H9 (cell line): ENCODE measurements around the gene DTNB. TPM values are rescaled to one million over a fixed set of nuclear protein-coding genes. Genes with fewer than 3 reads are reported as not detected.

Experiments
- DNase-seq: peaks from one replicate; pipeline ENCODE4 v3.0.0-alpha.2; 2017
- H2AFZ ChIP-seq: one replicate; pipeline ENCODE4 v1.6.1; 2013; ENCODE audit warnings: mild to moderate bottlenecking, low read length, control low read depth, moderate library complexity
- H2AK5ac ChIP-seq: 2 replicates; pipeline ENCODE4 v1.6.1; 2013; ENCODE audit warnings: low read length, control low read depth, mixed read lengths; ENCODE audit not compliant: insufficient read length
- H2BK120ac ChIP-seq: one replicate; pipeline ENCODE4 v1.6.1; 2013; ENCODE audit warnings: low read depth, mild to moderate bottlenecking, low read length, control low read depth, inconsistent platforms; ENCODE audit not compliant: poor library complexity, severe bottlenecking
- H2BK12ac ChIP-seq: 2 replicates; pipeline ENCODE4 v1.6.1; 2013; ENCODE audit warnings: low read length, control low read depth, mixed read lengths, low read depth; ENCODE audit not compliant: insufficient read length
- H2BK15ac ChIP-seq: 2 replicates; pipeline ENCODE4 v1.6.1; 2013; ENCODE audit warnings: low read depth, low read length, control low read depth
- H2BK20ac ChIP-seq: one replicate; pipeline ENCODE4 v1.6.1; 2013; ENCODE audit warnings: low read depth, mild to moderate bottlenecking, low read length, control low read depth, inconsistent platforms; ENCODE audit not compliant: poor library complexity, severe bottlenecking
- H2BK5ac ChIP-seq: 2 replicates; pipeline ENCODE4 v1.6.1; 2013; ENCODE audit warnings: low read length, control low read depth, mixed read lengths; ENCODE audit not compliant: insufficient read length
- H3K14ac ChIP-seq: 2 replicates; pipeline ENCODE4 v1.6.1; 2013; ENCODE audit warnings: low read length, control low read depth; ENCODE audit not compliant: insufficient read depth
- H3K18ac ChIP-seq: 2 replicates; pipeline ENCODE4 v1.6.1; 2013; ENCODE audit warnings: low read depth, mild to moderate bottlenecking, mixed read lengths, low read length, control low read depth; ENCODE audit not compliant: insufficient read length
- H3K23ac ChIP-seq: 2 replicates; pipeline ENCODE4 v1.6.1; 2013; ENCODE audit warnings: low read length, control low read depth, mixed read lengths, low read depth; ENCODE audit not compliant: insufficient read length
- H3K23me2 ChIP-seq: 2 replicates; pipeline ENCODE4 v1.6.1; 2013; ENCODE audit warnings: low read depth, mild to moderate bottlenecking, mixed read lengths, low read length, control low read depth; ENCODE audit not compliant: insufficient read length, poor library complexity, severe bottlenecking
- H3K27ac ChIP-seq: 2 replicates; pipeline ENCODE4 v1.5.1; 2013; ENCODE audit warnings: low read length, control low read depth, mixed read lengths, low read depth; ENCODE audit not compliant: insufficient read length
- H3K27me3 ChIP-seq: 2 replicates; pipeline ENCODE4 v1.6.1; 2013; ENCODE audit warnings: low read length, control low read depth, inconsistent platforms; ENCODE audit not compliant: insufficient read depth
- H3K4ac ChIP-seq: 2 replicates; pipeline ENCODE4 v1.6.1; 2013; ENCODE audit warnings: low read depth, mild to moderate bottlenecking, control low read depth, inconsistent platforms, low read length, moderate library complexity
- H3K4me1 ChIP-seq: 2 replicates; pipeline ENCODE4 v1.6.1; 2013; ENCODE audit warnings: low read length, control low read depth, inconsistent platforms; ENCODE audit not compliant: insufficient read depth
- H3K4me2 ChIP-seq: 2 replicates; pipeline ENCODE4 v1.6.1; 2013; ENCODE audit warnings: low read length, control low read depth, mixed read lengths; ENCODE audit not compliant: insufficient read length, insufficient read depth
- H3K56ac ChIP-seq: 2 replicates; pipeline ENCODE4 v1.6.1; 2013; ENCODE audit warnings: low read depth, mild to moderate bottlenecking, mixed read lengths, low read length, control low read depth; ENCODE audit not compliant: insufficient read length
- H3K79me1 ChIP-seq: 2 replicates; pipeline ENCODE4 v1.6.1; 2013; ENCODE audit warnings: low read depth, mild to moderate bottlenecking, moderate library complexity, low read length, control low read depth, inconsistent platforms; ENCODE audit not compliant: insufficient read depth, poor library complexity, severe bottlenecking
- H3K79me2 ChIP-seq: 2 replicates; pipeline ENCODE4 v1.6.1; 2013; ENCODE audit warnings: low read length, control low read depth, inconsistent platforms; ENCODE audit not compliant: insufficient read depth
- H3K9ac ChIP-seq: 2 replicates; pipeline ENCODE4 v1.6.1; 2013; ENCODE audit warnings: low read length, control low read depth, mixed read lengths; ENCODE audit not compliant: insufficient read length; ENCODE audit errors: extremely low read depth
- H3K9me3 ChIP-seq: one replicate; pipeline ENCODE4 v1.6.1; 2013; ENCODE audit warnings: low read depth, low read length, inconsistent platforms; ENCODE audit not compliant: control insufficient read depth
- H3T11ph ChIP-seq: one replicate; pipeline ENCODE4 v1.6.1; 2013; ENCODE audit warnings: mild to moderate bottlenecking, low read length, control low read depth, inconsistent platforms
- H4K20me1 ChIP-seq: one replicate; pipeline ENCODE4 v1.6.1; 2013; ENCODE audit not compliant: control insufficient read depth, insufficient read length, insufficient read depth
- H4K5ac ChIP-seq: 2 replicates; pipeline ENCODE4 v1.6.1; 2013; ENCODE audit warnings: low read depth, mild to moderate bottlenecking, mixed read lengths, low read length, control low read depth; ENCODE audit not compliant: insufficient read length
- H4K8ac ChIP-seq: replicated peaks from 2 replicates; pipeline ENCODE4 v1.6.1; 2013; ENCODE audit warnings: low read length, control low read depth, mixed read lengths, low read depth; ENCODE audit not compliant: insufficient read length
- H4K91ac ChIP-seq: 2 replicates; pipeline ENCODE4 v1.6.1; 2013; ENCODE audit warnings: low read depth, mild to moderate bottlenecking, moderate library complexity, mixed read lengths, low read length, control low read depth; ENCODE audit not compliant: insufficient read length
- H3K27ac Mint-ChIP-seq, 3 experiments: 2 replicates in 2 of 3; 3 replicates in 1 of 3; pipeline ENCODE4 v1.8.0; 2020 to 2021; ENCODE audit warnings: mixed read lengths in 3 of 3, mild to moderate bottlenecking in 1 of 3, moderate library complexity in 1 of 3
- H3K27me3 Mint-ChIP-seq: 2 replicates; pipeline ENCODE4 v1.8.0; 2021; ENCODE audit warnings: low read depth, mild to moderate bottlenecking, moderate library complexity, mixed read lengths
- H3K36me3 Mint-ChIP-seq, 3 experiments: 2 replicates in 2 of 3; 3 replicates in 1 of 3; pipeline ENCODE4 v1.8.0; 2020 to 2021; ENCODE audit warnings: low read depth in 3 of 3, mixed read lengths in 3 of 3; ENCODE audit not compliant: insufficient read depth in 1 of 3
- H3K4me1 Mint-ChIP-seq, 2 experiments: 2 replicates each; pipeline ENCODE4 v1.8.0; 2020; ENCODE audit warnings: mixed read lengths in 2 of 2
- H3K4me3 Mint-ChIP-seq, 2 experiments: 2 replicates in 1 of 2; 3 replicates in 1 of 2; pipeline ENCODE4 v1.8.0; 2020 to 2021; ENCODE audit warnings: mild to moderate bottlenecking in 2 of 2, mixed read lengths in 2 of 2, moderate library complexity in 1 of 2
- H3K9me3 Mint-ChIP-seq, 2 experiments: 2 replicates in 1 of 2; 3 replicates in 1 of 2; pipeline ENCODE4 v1.8.0; 2020; ENCODE audit warnings: mild to moderate bottlenecking in 2 of 2, mixed read lengths in 2 of 2, moderate library complexity in 1 of 2
- WGBS: extraction: QIAGEN DNeasy Blood & Tissue Kit; methylation state at CpG from one replicate; pipeline ENCODE4 v1.1.7; 2013; ENCODE audit warnings: missing lambda C conversion rate, low lambda C conversion rate, mixed read lengths; ENCODE audit not compliant: insufficient read length; ENCODE audit errors: extremely low coverage; 5-methylcytosine and 5-hydroxymethylcytosine counted together
- total RNA-seq: library from RNA; stranded (reverse); gene quantifications from 2 replicates; pipeline ENCODE4 v1.2.1, GENCODE V29; 2021
- TF ChIP-seq, protein P1 (sequence below): fragments of 200-600 bp; sonication (generic); conservative IDR thresholded peaks from 3 replicates; pipeline ENCODE4 v1.8.0; 2021; ENCODE audit warnings: antibody characterized with exemption, mild to moderate bottlenecking

DTNB gene
- total RNA-seq, 1 experiment from 2014 or later, result 26.7 TPM

DNA sequence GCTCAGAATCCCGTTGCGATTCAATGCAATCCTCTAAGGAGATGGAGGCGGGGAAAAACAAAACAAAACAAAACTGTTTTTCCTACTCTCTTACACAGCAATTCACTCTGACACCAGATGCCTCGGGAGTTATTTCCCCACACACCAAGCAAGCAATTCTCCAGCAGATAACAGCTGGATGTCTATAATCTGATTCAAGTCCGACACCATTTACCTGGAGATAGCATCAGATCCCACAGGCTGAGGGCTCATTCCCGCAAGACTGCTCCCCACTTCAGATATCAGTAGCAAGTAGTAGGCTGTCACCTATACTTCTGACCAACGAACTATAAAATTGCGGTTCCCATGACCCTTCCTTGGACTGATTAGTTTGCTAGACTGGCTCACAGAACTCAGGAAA lies 58.7 kb downstream of the DTNB start:
- TF ChIP-seq, protein P1, sequence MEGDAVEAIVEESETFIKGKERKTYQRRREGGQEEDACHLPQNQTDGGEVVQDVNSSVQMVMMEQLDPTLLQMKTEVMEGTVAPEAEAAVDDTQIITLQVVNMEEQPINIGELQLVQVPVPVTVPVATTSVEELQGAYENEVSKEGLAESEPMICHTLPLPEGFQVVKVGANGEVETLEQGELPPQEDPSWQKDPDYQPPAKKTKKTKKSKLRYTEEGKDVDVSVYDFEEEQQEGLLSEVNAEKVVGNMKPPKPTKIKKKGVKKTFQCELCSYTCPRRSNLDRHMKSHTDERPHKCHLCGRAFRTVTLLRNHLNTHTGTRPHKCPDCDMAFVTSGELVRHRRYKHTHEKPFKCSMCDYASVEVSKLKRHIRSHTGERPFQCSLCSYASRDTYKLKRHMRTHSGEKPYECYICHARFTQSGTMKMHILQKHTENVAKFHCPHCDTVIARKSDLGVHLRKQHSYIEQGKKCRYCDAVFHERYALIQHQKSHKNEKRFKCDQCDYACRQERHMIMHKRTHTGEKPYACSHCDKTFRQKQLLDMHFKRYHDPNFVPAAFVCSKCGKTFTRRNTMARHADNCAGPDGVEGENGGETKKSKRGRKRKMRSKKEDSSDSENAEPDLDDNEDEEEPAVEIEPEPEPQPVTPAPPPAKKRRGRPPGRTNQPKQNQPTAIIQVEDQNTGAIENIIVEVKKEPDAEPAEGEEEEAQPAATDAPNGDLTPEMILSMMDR, result no peak
- no peak for DNase-seq

More for the DNA sequence above, 58.7 kb downstream of the DTNB start:
- Mint-ChIP-seq H3K36me3 (peaks cover 7 to 21% (median 13%) of the 10 kb centered on the region in 3 experiments), H3K4me3 (no peak overlapping the region), H3K27me3 (no peaks in the 10 kb centered on the region), H3K9me3 (no peaks in the 10 kb centered on the region; a peak in 2 of 5 replicates), H3K4me1 (peaks cover 20 to 22% of the 10 kb centered on the region in 2 experiments), H3K27ac (peak overlapping the region in 1 of 3 experiments; percentile 90; a peak in 4 of 7 replicates)
- Histone ChIP-seq H4K8ac (no peak overlapping the region), H3K9ac (no peak overlapping the region), H2BK12ac (no peak overlapping the region), H3K27me3 (no peaks in the 10 kb centered on the region), H2BK20ac (no peak overlapping the region), H3K56ac (no peak overlapping the region), H2AFZ (no peak overlapping the region), H3K18ac (no peak overlapping the region), H4K91ac (no peak overlapping the region), H3K79me1 (no peaks in the 10 kb centered on the region), H4K5ac (no peak overlapping the region), H3K4ac (no peak overlapping the region), H2BK5ac (no peak overlapping the region), H3K23ac (no peak overlapping the region), H3K9me3 (no peaks in the 10 kb centered on the region), H3K4me1 (no peaks in the 10 kb centered on the region; the same call in 1 of the 2 replicates), H3K4me2 (no peak overlapping the region), H2AK5ac (no peak overlapping the region), H2BK120ac (no peak overlapping the region), H3T11ph (no peak overlapping the region), H3K79me2 (no peaks in the 10 kb centered on the region), H3K14ac (no peak overlapping the region), H3K23me2 (no peaks in the 10 kb centered on the region), H2BK15ac (no peak overlapping the region), H3K27ac (no peak overlapping the region), H4K20me1 (no peaks in the 10 kb centered on the region)
- WGBS, result no CpG with 5 or more reads among the region's 8 CpGs
